ENCODE results near the gene PKNOX2.
A peak's percentile ranks its signal among the peaks of the same experiment; 100 is the strongest.

The PKNOX2 gene

DNA sequence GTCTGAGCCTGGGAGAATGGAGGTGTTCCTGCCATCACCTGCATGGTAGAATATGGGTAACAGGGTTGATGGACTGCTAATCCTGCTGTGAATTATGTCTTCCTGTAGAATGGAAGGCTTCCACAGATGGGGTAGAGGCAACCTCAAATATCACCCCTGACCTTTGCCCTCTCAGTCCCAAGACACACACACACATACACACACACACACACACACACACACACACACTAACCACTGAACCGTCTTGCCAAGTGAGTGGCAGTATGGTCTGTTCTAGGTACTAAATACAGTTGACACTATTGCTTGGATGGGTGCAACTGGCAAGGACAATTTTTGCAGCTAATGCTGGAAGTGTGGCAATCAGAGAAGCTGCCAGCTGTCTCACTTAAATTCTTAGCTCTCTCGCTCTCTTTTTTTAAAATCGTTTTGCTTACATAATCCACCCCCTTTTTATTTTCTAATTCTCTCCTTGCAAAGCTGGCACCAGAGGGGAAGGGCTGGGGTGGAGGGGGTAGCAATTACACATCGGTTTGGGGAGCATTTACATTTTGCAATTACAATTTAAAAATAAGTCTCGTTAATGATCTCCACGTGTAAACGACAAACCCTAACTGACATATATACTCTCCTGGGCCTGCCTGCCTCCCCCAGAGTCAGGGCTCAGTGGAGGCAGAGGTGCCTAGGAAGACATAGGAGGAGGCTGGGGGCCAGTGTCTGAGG, 169.0 kb downstream of the PKNOX2 start:
- H3K4me3 Mint-ChIP-seq: no peak overlapping the region
- TF ChIP-seq, protein P1, sequence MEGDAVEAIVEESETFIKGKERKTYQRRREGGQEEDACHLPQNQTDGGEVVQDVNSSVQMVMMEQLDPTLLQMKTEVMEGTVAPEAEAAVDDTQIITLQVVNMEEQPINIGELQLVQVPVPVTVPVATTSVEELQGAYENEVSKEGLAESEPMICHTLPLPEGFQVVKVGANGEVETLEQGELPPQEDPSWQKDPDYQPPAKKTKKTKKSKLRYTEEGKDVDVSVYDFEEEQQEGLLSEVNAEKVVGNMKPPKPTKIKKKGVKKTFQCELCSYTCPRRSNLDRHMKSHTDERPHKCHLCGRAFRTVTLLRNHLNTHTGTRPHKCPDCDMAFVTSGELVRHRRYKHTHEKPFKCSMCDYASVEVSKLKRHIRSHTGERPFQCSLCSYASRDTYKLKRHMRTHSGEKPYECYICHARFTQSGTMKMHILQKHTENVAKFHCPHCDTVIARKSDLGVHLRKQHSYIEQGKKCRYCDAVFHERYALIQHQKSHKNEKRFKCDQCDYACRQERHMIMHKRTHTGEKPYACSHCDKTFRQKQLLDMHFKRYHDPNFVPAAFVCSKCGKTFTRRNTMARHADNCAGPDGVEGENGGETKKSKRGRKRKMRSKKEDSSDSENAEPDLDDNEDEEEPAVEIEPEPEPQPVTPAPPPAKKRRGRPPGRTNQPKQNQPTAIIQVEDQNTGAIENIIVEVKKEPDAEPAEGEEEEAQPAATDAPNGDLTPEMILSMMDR (IDR thresholded peaks at IDR 0.05): no peak
- H3K27me3 Mint-ChIP-seq (ENCODE audit: low read depth, poor library complexity): peaks cover 6% of the 10 kb centered on the region
- DNase-seq: no peak
- H3K4me1 Mint-ChIP-seq: peaks cover 61% of the 10 kb centered on the region
- H3K9me3 Mint-ChIP-seq: no peaks in the 10 kb centered on the region
- H3K36me3 Mint-ChIP-seq (ENCODE audit: low read depth): peaks cover 39% of the 10 kb centered on the region
- H3K27ac Mint-ChIP-seq: no peak overlapping the region

DNA sequence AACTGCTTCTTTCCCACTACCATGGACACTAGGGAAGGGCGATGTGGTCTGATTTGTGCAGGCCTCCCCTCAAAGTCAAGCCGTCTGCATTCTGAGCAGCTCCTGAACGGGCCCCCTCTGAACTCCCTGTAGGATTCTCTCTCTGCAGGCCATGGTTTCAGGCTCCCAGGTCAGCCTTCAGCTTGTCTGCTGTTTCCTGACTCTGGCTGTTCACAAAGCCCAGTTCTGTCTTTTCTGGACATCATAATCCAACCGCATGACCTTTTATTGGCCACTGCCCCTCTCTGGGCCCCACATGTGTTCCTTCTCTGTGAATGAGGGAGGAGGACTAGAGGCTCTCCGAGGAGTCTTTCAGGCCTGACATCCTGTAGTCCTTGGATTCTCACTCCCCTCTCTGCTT, 170.6 kb downstream of the PKNOX2 start:
- Mint-ChIP-seq H3K9me3 (no peaks in the 10 kb centered on the region), H3K4me1 (peaks cover 67% of the 10 kb centered on the region), H3K27ac (no peak overlapping the region), H3K27me3 (ENCODE audit: low read depth, poor library complexity) (peaks cover 6% of the 10 kb centered on the region), H3K36me3 (ENCODE audit: low read depth) (peaks cover 39% of the 10 kb centered on the region), H3K4me3 (no peak overlapping the region)
- TF ChIP-seq, protein P1 (IDR thresholded peaks at IDR 0.05): no peak
- no peak for DNase-seq

DNA sequence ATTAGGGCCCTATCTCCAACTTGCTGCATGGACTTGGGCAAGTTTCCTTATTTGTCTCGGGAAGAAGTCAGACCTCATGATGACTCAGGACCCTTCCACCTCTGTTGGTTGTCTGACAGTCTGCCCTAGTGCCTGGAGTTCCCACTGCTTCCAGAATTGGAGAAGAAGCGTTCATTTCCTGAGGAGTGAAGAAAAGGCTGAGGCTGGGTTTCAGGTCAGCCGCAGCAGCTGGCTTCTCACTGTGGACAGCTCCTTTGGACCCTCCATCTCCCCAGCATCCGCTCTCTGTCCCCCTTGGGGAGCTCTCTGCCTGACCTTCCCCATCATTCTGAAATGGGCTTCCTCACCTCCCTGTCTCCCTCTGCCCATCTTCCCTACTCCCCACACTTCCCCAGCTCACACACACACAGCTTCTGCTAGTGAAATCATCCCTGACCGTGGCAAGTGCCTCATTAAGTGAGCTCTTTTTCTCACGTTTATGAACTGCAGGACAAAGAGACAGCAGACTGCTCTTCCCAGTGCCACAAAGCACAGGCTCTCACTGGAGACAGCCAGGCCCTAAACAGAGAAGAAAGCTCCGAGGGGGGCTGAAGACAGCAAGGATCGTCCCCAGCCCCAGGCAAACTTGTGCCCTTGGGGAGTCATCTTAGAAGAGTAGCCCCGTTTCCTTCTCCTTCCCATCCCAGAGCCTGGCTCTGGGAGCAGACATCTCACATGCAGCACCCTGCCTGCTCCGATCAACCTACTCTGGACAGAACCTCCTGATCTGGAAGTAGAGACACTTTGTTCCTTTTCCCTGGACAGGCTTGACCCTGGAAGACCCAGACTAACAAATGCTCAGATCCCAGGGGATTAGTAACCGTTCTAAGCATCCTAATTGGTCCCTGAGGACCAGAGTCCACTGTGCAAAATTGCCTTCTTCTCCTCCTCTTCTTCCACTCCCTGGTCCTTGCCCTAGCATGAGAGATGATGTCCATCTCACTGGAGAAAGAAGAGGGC, 173.6 kb downstream of the PKNOX2 start:
- H3K36me3 Mint-ChIP-seq (ENCODE audit: low read depth): peaks cover 29% of the 10 kb centered on the region
- TF ChIP-seq, protein P1 (IDR thresholded peaks at IDR 0.05): no peak
- H3K4me1 Mint-ChIP-seq: peaks cover 71% of the 10 kb centered on the region
- peak overlapping the region; percentile 9 for H3K27ac Mint-ChIP-seq
- H3K9me3 Mint-ChIP-seq: no peaks in the 10 kb centered on the region
- no peak for DNase-seq
- H3K4me3 Mint-ChIP-seq: no peak overlapping the region
- H3K27me3 Mint-ChIP-seq (ENCODE audit: low read depth, poor library complexity): peaks cover 6% of the 10 kb centered on the region

DNA sequence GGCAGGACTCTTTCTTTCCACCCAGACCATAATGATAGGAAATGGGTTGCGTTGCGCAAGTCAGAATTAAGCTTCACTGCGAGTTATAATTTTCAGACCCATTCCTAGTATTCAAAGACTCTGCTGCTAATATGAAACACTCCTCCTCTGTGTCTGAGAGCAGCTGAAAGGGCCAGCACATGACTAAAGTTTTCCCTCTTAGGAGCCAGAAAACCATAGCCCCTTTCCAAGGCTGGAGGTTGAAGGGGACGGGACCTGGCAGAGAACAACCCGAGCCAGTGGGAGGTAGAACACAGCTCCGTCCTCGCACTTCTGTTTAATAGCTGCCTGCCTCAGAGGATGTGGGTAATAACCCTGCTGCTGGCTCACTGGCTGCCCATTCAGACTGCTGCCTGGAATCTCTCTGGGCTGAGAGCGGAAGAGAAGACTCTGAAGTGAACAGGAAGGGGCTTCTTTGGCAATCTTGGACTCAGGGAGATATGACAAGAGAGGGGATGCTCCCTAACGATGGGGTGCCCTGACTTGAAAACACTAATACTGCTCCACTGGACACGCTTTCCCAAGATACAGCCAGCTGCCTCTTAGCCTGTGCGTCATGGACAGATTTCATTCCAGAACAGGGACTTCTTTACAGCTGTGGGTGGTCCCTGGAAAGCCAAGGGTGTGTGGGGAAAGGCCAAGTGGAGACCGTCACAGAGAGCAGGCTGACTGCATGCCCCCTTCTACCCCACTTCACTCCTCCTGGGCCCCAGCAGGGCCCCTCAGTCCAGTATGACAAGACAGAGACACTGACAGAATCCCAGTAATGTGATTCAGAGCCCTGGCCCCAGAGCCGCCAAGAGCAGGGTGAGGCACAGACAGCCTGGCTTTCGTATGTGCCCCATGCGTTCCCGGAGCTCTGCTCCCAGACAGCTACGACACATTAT, 174.6 kb downstream of the PKNOX2 start:
- H3K27ac Mint-ChIP-seq: no peak overlapping the region
- no peak for DNase-seq
- TF ChIP-seq, protein P1 (IDR thresholded peaks at IDR 0.05): no peak
- peaks cover 20% of the 10 kb centered on the region for H3K36me3 Mint-ChIP-seq (ENCODE audit: low read depth)
- peaks cover 8% of the 10 kb centered on the region for H3K27me3 Mint-ChIP-seq (ENCODE audit: low read depth, poor library complexity)
- H3K4me1 Mint-ChIP-seq: peaks cover 76% of the 10 kb centered on the region
- no peaks in the 10 kb centered on the region for H3K9me3 Mint-ChIP-seq
- no peak overlapping the region for H3K4me3 Mint-ChIP-seq

DNA sequence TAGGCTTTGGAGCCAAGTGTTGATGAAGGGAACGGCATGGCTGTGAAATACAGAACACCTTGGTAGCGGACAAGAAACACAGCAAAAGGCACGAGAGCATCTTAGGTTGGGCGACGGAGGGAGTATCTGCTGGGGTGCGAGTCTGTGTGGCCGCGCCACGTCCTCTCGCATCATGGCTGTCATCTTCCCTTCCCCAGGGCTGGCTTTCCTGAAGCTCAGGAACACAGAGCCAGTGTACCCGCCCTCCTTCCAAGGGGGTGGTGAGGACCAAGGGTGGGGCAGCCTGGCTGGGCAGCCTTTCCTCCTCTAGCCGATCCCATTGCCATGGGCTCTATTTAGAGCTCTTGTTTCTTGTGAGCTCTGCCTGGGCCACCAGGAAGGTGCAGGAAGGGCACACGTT, 177.1 kb downstream of the PKNOX2 start:
- Mint-ChIP-seq H3K36me3 (ENCODE audit: low read depth) (peaks cover 12% of the 10 kb centered on the region), H3K9me3 (no peaks in the 10 kb centered on the region), H3K4me1 (peaks cover 92% of the 10 kb centered on the region), H3K27me3 (ENCODE audit: low read depth, poor library complexity) (peaks cover 7% of the 10 kb centered on the region), H3K4me3 (peak overlapping the region; percentile 15), H3K27ac (peak overlapping the region; percentile 86)
- TF ChIP-seq, protein P1 (IDR thresholded peaks at IDR 0.05): no peak
- no peak for DNase-seq
